GM18499 (cell line): Measurements from ENCODE around the gene AVEN.

Experiments
- ATAC-seq: cut with Tn5 transposase; IDR thresholded peaks from one replicate; pipeline ENCODE4 v1.9.1; 2021; ENCODE audit warnings: moderate number of reproducible peaks; ENCODE audit not compliant: insufficient read depth, unreplicated experiment

Gene AVEN

DNA sequence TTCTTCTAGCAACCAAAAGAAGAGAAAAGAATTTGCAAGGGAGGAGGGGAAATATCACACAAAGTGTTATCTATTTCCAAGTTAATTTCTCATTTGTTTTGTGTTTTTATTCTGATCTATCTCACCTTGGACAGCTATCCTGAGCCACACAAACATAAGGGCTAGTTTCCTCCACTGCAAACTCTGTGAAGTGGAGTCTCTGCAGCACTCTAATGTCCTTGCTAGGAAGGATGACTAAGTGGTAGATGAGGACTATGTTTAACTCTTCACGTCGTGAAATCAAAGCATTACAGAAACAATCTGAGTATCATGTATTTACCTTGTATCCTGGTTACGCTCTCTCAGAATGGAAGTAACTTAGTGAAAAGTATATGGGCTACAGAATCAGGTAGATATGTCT is 104.6 kb downstream of the AVEN start:
- no peak for ATAC-seq

- no peak for ATAC-seq
These were observed 106.3 kb downstream of the AVEN start for GRCh38 chr15:33932734-33933133.

GRCh38 chr15:33926260-33926659 is 112.7 kb downstream of the AVEN start:
- ATAC-seq, result no peak

- no peak for ATAC-seq
These were observed 115.6 kb downstream of the AVEN start for GRCh38 chr15:33923446-33923845.

- ATAC-seq, result no peak
These were observed 123.2 kb downstream of the AVEN start for GRCh38 chr15:33915571-33916407.

GRCh38 chr15:33913459-33913858 is 125.5 kb downstream of the AVEN start:
- ATAC-seq, result no peak

DNA sequence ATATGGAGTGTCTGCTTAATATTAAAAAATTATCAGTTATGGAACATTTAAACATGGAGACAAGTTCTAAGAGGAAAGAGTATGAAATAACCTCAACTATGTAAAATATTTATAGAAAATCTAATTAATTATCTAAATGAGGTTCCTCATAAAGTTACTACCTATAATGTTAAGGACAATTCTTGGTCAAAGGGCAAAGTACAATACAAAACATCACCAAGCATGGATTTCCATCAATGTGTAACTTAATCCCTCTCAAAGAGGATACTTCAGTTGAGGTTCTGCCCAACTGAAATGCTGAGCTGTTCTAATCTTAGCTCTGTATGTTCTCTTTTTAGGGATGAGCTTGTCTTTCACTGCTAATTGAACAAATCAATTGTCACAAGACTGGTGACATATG is 126.7 kb downstream of the AVEN start:
- no peak for ATAC-seq

DNA sequence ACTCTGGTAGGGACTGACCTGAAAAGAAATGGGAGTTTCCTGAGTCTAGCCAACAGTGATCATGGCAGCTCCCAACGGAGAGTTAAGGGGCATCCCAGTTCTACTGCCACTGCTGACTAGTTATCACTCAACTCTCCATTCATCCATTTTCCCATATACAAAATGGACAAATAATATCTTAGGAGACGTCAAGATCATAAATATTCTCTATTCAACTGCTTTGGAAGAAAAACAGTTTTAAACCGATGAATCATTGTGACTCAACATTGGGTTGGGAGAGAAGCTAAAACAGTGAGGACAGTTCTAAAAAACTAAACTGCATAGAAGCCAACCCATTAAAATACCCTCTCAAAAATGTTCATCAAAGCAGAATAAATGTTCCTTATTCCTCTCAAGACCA is 128.3 kb downstream of the AVEN start:
- ATAC-seq, result no peak

- ATAC-seq, result no peak
These were observed 130.6 kb downstream of the AVEN start for GRCh38 chr15:33908406-33908805.

GRCh38 chr15:33907326-33907725 is 131.7 kb downstream of the AVEN start:
- no peak for ATAC-seq

- no peak for ATAC-seq
These were observed 135.3 kb downstream of the AVEN start for GRCh38 chr15:33903661-33904060.

DNA sequence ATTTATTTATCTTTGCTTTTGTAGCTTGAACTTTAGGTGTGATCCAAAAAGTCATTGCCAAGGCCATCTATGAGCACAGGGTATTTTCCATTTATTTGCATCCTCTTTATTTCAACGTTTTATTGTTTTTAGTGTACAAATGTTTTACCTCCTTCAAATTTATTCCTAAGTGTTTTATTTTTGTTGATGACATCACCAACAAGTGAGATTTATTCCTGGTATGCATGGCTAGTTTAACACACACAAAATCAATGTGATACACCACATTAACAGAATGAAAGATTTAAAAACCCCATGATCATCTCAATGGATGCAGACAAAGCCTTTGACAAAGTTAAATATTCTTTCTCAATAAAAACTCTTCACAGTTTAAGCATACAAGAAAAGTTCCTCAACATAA is 137.0 kb downstream of the AVEN start:
- ATAC-seq, result no peak

DNA sequence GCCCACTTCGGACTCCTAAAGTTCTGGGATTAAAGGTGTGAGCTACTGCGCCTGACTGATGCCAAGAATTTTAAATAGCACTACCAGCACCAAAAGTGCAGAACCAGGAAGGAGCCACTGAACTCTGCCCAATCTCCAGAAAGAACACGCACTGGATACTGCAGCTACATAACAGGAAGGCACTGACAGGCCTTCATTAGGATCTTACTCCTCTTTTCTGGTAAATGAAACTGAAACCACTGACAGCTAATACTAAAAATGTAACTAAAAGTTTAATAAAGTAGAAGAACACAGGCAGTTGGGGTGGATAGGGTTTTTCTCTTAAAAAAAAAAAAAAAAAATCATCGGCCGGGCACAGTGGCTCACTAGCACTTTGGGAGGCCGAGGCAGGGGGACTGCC is 144.8 kb downstream of the AVEN start:
- ATAC-seq, result peak; percentile 59

DNA sequence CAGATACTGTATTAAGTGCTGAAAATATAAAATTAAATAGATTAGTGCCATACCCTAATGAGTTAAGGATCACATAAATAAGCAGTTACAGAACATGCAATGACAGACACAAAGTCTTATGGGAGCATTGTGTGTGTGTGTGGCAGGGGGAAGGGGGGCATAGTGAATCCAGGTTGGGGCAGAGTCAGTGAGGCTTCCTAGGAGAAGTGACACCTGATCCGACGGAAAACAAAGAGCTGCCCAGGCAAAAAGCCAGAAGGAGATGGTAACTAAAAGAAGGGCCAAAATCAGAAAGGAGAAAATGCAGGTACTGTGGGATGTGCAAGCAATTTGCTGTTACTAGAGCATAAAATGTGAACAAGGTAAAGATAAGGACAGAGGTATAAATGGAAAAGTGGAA is 150.8 kb downstream of the AVEN start:
- ATAC-seq, result no peak

- ATAC-seq, result no peak
These were observed 156.1 kb downstream of the AVEN start for GRCh38 chr15:33882921-33883320.

- ATAC-seq, result no peak
These were observed 164.8 kb downstream of the AVEN start for GRCh38 chr15:33874156-33874555.

DNA sequence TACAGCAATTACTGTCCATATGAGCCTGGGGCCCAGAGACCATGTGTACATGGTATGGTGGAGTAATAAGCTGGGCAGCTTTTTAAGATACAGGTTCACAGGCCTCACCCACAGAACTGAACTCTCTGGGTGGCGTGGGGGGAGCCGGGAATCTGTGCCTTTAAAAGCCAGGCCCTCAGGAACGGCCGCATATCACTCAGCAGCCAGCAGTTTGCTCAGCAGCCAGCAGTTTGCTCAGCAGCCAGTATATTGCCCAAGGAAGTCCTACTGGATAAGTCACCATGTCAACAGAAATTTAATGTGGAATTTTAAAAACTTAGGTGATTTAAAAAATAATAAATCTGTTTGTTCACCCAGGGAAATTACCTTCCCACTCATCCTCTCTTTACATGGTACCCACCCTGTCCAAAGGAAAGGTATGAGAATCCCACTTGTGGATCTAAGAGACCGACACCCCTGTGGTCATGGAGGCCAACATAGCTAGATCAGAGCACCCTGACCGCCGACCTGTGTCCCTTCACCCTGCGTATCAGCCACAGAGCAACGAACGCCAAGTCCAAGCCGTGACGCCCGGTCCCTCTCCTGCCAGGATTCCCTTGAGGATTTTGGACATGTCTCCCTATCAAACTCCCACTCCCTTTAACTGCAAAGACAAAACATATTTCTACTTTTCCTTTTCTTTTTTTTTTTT is 166.4 kb downstream of the AVEN start:
- no peak for ATAC-seq

GRCh38 chr15:33871980-33872379 is 167.0 kb downstream of the AVEN start:
- ATAC-seq, result no peak

GRCh38 chr15:33866101-33866737 is 172.8 kb downstream of the AVEN start:
- no peak for ATAC-seq

DNA sequence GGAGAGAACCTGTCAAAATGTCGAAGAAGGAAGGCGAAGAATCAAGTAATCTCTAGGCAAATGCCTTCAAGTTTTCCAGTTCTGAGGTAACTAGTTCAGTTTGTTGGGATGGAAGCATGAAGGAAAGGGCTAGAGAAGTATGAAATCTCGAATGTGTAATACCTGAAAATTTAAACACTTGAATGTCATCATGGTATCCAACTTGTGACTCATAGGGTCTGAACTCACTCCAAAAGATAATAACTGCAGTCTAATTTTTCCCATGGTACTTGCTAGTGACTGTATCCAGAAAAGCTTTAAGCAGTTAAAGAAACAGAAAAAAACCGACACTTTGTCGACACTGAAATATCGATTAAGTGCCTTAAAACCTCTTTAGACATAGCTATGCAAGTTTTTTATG is 173.6 kb downstream of the AVEN start:
- no peak for ATAC-seq

DNA sequence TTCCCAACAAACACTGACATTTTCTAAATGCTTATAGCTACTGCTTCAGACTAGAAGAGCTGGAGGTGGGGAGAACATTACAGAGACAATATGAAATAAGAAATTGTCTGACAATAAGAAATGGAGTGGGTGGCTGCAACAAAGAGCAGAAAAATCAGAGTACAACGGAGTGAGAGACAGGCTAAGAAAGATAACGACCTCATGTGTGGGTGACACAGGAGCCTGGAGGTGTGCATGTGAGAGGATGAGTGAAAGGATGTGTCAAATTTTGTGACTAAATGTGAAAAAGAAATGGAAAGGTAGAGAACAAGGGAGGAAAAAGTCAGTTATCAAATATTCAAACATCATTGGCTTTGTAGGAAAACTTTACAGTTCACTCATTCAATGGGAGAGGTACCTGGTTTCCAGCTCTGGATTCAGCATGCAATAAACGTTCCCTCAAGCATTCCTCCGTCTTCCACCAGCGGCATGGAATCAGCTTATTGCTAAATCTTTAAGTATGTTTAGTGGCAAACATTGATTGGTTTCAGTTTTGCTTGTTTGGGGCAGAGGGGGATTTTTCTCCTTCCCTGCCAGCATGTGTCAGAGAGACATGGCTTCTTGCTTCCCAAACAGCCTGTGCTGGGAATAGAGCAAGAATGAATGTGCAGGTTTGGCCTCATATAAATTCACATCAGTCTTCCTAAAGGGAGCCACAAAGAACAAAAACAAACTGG is 174.5 kb downstream of the AVEN start:
- ATAC-seq, result no peak
